Mesodermal cell (in vitro differentiated cells): ENCODE data around the gene SHH.

ENCODE experiments used
- H3K27ac ChIP-seq: 2 replicates; pipeline ENCODE4 v1.7.0; 2013; ENCODE audit warnings: mild to moderate bottlenecking, low read depth, low read length, moderate library complexity; ENCODE audit not compliant: severe bottlenecking
- H3K36me3 ChIP-seq: 2 replicates; pipeline ENCODE4 v1.7.1; 2013; ENCODE audit warnings: mild to moderate bottlenecking, low read length, moderate library complexity; ENCODE audit not compliant: control insufficient read depth, insufficient read depth
- H3K4me1 ChIP-seq: one replicate; pipeline ENCODE4 v1.7.1; 2013; ENCODE audit warnings: mild to moderate bottlenecking, low read length; ENCODE audit not compliant: insufficient read depth, control insufficient read depth, poor library complexity, severe bottlenecking
- H3K4me3 ChIP-seq: 2 replicates; pipeline ENCODE4 v1.7.0; 2013; ENCODE audit warnings: low read length, control low read depth, mild to moderate bottlenecking; ENCODE audit not compliant: insufficient read depth, poor library complexity, severe bottlenecking; ENCODE audit errors: extremely low read depth
- H3K9me3 ChIP-seq: 2 replicates; pipeline ENCODE4 v1.7.1; 2013; ENCODE audit warnings: mild to moderate bottlenecking, low read length, moderate library complexity; ENCODE audit not compliant: control insufficient read depth
- WGBS, 2 experiments: methylation state at CpG; one replicate each; pipeline ENCODE4 v1.1.5; 2013; ENCODE audit warnings: missing lambda C conversion rate in 2 of 2; ENCODE audit not compliant: insufficient coverage in 2 of 2; 5-methylcytosine and 5-hydroxymethylcytosine counted together

The SHH gene

GRCh38 chr7:155810770-155811559 is 1.3 kb downstream of the SHH start:
- H3K4me1 ChIP-seq = peaks cover 21% of the 10 kb centered on the region
- no peak overlapping the region for H3K27ac ChIP-seq
- H3K36me3 ChIP-seq = no peaks in the 10 kb centered on the region
- WGBS, 2 experiments = 0 to 2% methylated on average over 1 to 9 of the region's 21 CpGs
- H3K9me3 ChIP-seq = no peaks in the 10 kb centered on the region
- H3K4me3 ChIP-seq = no peak overlapping the region

DNA sequence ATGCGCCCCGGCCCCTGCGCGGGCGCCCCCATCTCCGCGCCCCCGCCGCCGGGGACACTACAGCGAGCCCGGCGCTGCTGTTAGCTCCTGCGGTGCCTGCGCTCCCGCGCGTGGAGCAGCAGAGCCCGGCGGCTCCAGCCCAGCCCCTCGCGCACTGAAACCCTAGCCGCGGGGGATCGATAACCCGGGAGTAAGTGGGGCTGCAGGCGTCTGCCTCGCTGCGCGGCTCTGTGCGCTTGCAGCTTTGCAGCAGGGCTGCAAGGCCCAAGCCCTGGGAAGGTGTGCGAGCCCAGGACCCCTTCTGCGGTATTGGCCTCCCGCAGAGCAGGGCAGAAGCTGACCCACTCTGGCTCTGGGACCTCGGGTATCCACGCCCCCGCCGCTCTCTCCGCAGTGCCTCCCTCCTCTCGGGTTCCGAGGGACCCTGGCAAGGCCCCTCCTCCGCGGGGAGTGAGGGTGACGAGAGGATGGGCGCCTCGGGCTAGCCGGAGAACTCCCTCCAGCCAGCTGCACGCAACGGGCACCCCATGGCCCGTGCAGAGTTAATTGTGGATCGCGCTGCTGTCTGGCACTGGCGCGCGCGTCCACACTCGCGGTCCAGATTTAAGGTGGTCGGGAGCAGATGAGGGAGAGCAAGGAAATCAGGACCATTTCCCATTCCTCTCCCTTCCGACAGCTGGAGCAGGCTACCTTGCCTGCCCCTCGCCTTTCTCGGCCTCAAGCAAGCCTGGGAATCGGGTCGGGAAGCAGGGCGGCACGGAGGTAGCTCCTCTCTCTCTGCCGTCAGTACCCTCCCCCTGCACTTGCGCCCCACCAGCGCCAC is 2.1 kb downstream of the SHH start:
- Histone ChIP-seq H3K4me3 (no peak overlapping the region), H3K9me3 (no peaks in the 10 kb centered on the region), H3K36me3 (no peaks in the 10 kb centered on the region), H3K4me1 (peaks cover 21% of the 10 kb centered on the region), H3K27ac (no peak overlapping the region)
- 0 to 3% methylated on average over 40 to 45 of the region's 69 CpGs for WGBS, 2 experiments

GRCh38 chr7:155809332-155809946 is 2.8 kb downstream of the SHH start:
- H3K36me3 ChIP-seq = no peaks in the 10 kb centered on the region
- 0 to 2% methylated on average over 18 to 28 of the region's 43 CpGs for WGBS, 2 experiments
- no peak overlapping the region for H3K27ac ChIP-seq
- peak overlapping the region; percentile 19 for H3K4me3 ChIP-seq
- peaks cover 18% of the 10 kb centered on the region for H3K4me1 ChIP-seq
- no peaks in the 10 kb centered on the region for H3K9me3 ChIP-seq

GRCh38 chr7:155808549-155809331 is 3.5 kb downstream of the SHH start:
- H3K4me1 ChIP-seq = peaks cover 18% of the 10 kb centered on the region

DNA sequence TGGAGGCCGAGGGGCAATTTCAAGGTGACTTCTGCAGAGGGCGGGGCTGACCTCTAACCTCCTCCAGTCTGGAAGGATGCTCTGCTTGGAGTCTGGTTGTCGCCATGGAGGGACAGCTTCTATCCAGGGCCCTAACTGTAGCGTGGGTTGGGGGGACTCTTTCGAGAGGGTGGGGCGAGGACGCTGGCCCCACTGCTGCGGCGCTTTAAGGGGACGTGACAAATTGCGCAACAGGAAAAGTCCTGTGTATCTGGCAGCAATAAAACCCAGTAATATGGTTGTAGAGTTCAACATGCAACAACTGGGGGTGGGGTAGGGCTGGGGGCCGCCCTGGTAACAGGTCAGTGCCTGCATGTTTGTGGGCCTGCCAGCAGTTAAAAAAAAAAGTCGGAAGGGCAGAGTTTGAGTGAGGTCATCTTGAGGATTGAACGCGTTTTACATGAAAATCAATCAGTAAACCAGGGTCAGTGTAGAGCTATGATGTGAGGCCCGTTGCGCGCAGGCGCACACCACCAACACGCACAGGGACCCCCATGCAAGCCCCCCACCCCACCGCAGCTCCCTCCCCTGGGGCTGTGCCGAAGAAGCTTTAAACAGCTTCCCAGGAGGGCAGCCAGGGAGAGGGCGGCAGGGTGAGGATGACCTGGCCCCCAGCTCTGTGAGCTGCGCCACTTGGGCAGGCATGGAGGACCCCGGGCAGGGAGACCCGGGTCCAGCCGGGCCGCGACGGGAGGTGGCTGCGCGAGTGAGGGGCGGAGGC is 4.3 kb downstream of the SHH start:
- WGBS, 2 experiments = 19 to 22% methylated on average over 24 to 25 of the region's 33 CpGs
- H3K36me3 ChIP-seq = no peaks in the 10 kb centered on the region
- H3K9me3 ChIP-seq = no peaks in the 10 kb centered on the region
- peak overlapping the region; percentile 19 for H3K4me3 ChIP-seq
- no peak overlapping the region for H3K27ac ChIP-seq
- H3K4me1 ChIP-seq = peaks cover 18% of the 10 kb centered on the region

More at GRCh38 chr7:155808549-155809331, 3.5 kb downstream of the SHH start:
- H3K4me3 ChIP-seq = peak overlapping the region; percentile 19
- H3K36me3 ChIP-seq = no peaks in the 10 kb centered on the region
- no peak overlapping the region for H3K27ac ChIP-seq
- 1% methylated on average over 51 to 61 of the region's 64 CpGs for WGBS, 2 experiments
- no peaks in the 10 kb centered on the region for H3K9me3 ChIP-seq

GRCh38 chr7:155807065-155807671 is 5.1 kb downstream of the SHH start:
- H3K36me3 ChIP-seq = no peaks in the 10 kb centered on the region
- 23 to 28% methylated on average over 13 to 17 of the region's 19 CpGs for WGBS, 2 experiments
- peaks cover 18% of the 10 kb centered on the region for H3K4me1 ChIP-seq
- H3K4me3 ChIP-seq = no peak overlapping the region
- no peak overlapping the region for H3K27ac ChIP-seq
- H3K9me3 ChIP-seq = no peaks in the 10 kb centered on the region

- H3K36me3 ChIP-seq = no peaks in the 10 kb centered on the region
- peaks cover 13% of the 10 kb centered on the region for H3K4me1 ChIP-seq
- no peak overlapping the region for H3K4me3 ChIP-seq
- no peaks in the 10 kb centered on the region for H3K9me3 ChIP-seq
- no peak overlapping the region for H3K27ac ChIP-seq
- 46 to 48% methylated on average over 36 to 39 of the region's 47 CpGs for WGBS, 2 experiments
These were observed 6.0 kb downstream of the SHH start for GRCh38 chr7:155806096-155806871.

- peak overlapping the region; percentile 27 for H3K4me3 ChIP-seq
- H3K27ac ChIP-seq = no peak overlapping the region
- WGBS, 2 experiments = 8 to 28% methylated on average over 7 to 11 of the region's 18 CpGs
These were observed 6.5 kb downstream of the SHH start for GRCh38 chr7:155805826-155806095.

More at GRCh38 chr7:155805826-155806095, 6.5 kb downstream of the SHH start:
- no peaks in the 10 kb centered on the region for H3K36me3 ChIP-seq
- no peaks in the 10 kb centered on the region for H3K9me3 ChIP-seq
- H3K4me1 ChIP-seq = peaks cover 10% of the 10 kb centered on the region
